K562 (cell line): Measurements from ENCODE around the gene SGPP2. TPM values are rescaled to one million over a fixed set of nuclear protein-coding genes. Genes with fewer than 3 reads are reported as not detected.

Experiments
- ATAC-seq: fragments of 200-7000 bp; cut with Tn5 transposase; 3 replicates; pipeline ENCODE4 v1.9.1; 2020; ENCODE audit warnings: moderate library complexity
- BruUV-seq: library from RNA; stranded (reverse); fragments of 400-500 nt; replicated peaks from 2 replicates; lab custom pipeline; 2021; lab: Mats Ljungman, UMichigan
- CTCF ChIA-PET: fragments of 300-600 bp; formaldehyde crosslinking; extraction: SDS; loops from one replicate; lab custom pipeline; 2021; ENCODE audit warnings: low intra/inter-chr PET ratio; lab: Yijun Ruan, JAX
- POLR2A ChIA-PET: fragments of 300-600, 350-650 bp; sonication (Branson Sonifier 250); formaldehyde crosslinking; extraction: SDS; loops from one replicate; lab custom pipeline; 2021; ENCODE audit warnings: antibody characterized with exemption, inconsistent platforms; lab: Yijun Ruan, JAX
- DNase-seq, 4 experiments: peaks; one replicate each; pipeline versions ENCODE4 v3.0.0 to v3.0.0-alpha.2; 2011 to 2018; ENCODE audit warnings: low spot score in 3 of 4, mixed read lengths in 3 of 4; ENCODE audit errors: extremely low read depth in 1 of 4
- FAIRE-seq: peaks from 2 replicates; lab custom pipeline; 2011; peaks lifted over from hg19 to GRCh38; lab: Jason Lieb, UNC
- H2AFZ ChIP-seq: 2 replicates; pipeline ENCODE4 v1.6.0; 2011; ENCODE audit warnings: low read depth, low read length, control low read depth, inconsistent platforms
- H3K27ac ChIP-seq: fragments of 200-600 bp; 3 replicates; pipeline ENCODE4 v1.8.0; 2011; ENCODE audit warnings: low read depth, mild to moderate bottlenecking, control low read depth, inconsistent platforms, low read length, moderate library complexity, mixed read lengths; ENCODE audit errors: extremely low read depth
- H3K27me3 ChIP-seq, 2 experiments: fragments of 300-600 bp in 1 of 2; 2 replicates in 1 of 2; 3 replicates in 1 of 2; pipeline versions ENCODE4 v1.6.0 to v1.8.0; 2011; ENCODE audit warnings: inconsistent platforms in 2 of 2, low read length in 2 of 2, mild to moderate bottlenecking in 1 of 2, mixed read lengths in 1 of 2, moderate library complexity in 1 of 2; ENCODE audit not compliant: control insufficient read depth in 2 of 2, insufficient read depth in 2 of 2
- H3K36me3 ChIP-seq: fragments of 300-600 bp; 3 replicates; pipeline ENCODE4 v1.8.0; 2011; ENCODE audit warnings: mild to moderate bottlenecking, low read length, inconsistent platforms; ENCODE audit not compliant: control insufficient read depth, insufficient read depth
- H3K4me1 ChIP-seq, 2 experiments: fragments of 200-600 bp in 1 of 2; replicated peaks in 1 of 2; 2 replicates in 1 of 2; 3 replicates in 1 of 2; pipeline versions ENCODE4 v1.5.1 to v1.8.0; 2011; ENCODE audit warnings: inconsistent platforms in 2 of 2, low read length in 2 of 2, mild to moderate bottlenecking in 1 of 2, mixed read lengths in 1 of 2, moderate library complexity in 1 of 2; ENCODE audit not compliant: control insufficient read depth in 2 of 2, insufficient read depth in 2 of 2
- H3K4me2 ChIP-seq: 2 replicates; pipeline ENCODE4 v1.6.1; 2011; ENCODE audit warnings: low read length, control low read depth, inconsistent platforms, mixed read lengths; ENCODE audit not compliant: insufficient read depth
- H3K4me3 ChIP-seq: fragments of 200-600 bp; sonication (generic), shearing (Covaris generic); 2 replicates; pipeline ENCODE4 v1.5.1; 2016; ENCODE audit warnings: control low read depth, inconsistent platforms
- H3K79me2 ChIP-seq: fragments of 200-600 bp; 3 replicates; pipeline ENCODE4 v1.8.0; 2011; ENCODE audit warnings: low read length, inconsistent platforms; ENCODE audit not compliant: control insufficient read depth, insufficient read depth
- H3K9ac ChIP-seq, 2 experiments: 2 replicates each; pipeline versions ENCODE4 v1.6.0 to v1.6.1; 2011; ENCODE audit warnings: low read depth in 2 of 2, low read length in 2 of 2, control low read depth in 1 of 2, inconsistent platforms in 1 of 2, mild to moderate bottlenecking in 1 of 2, mixed read lengths in 1 of 2; ENCODE audit not compliant: insufficient read depth in 1 of 2
- H3K9me1 ChIP-seq: one replicate; pipeline ENCODE4 v1.6.0; 2011; ENCODE audit warnings: inconsistent platforms, mild to moderate bottlenecking, low read length, moderate library complexity; ENCODE audit not compliant: control insufficient read depth, insufficient read depth
- H3K9me3 ChIP-seq: replicated peaks from 2 replicates; pipeline ENCODE4 v1.5.1; 2011; ENCODE audit warnings: low read depth, low read length, inconsistent platforms; ENCODE audit not compliant: control insufficient read depth, insufficient read depth
- H4K20me1 ChIP-seq: replicated peaks from 2 replicates; pipeline ENCODE4 v1.6.1; 2011; ENCODE audit warnings: low read length, inconsistent platforms, mixed read lengths; ENCODE audit not compliant: control insufficient read depth, insufficient read depth
- ASH1L ChIP-seq: fragments of 450-650 bp; IDR thresholded peaks from 2 replicates; pipeline ENCODE4 v1.6.1; 2018; ENCODE audit warnings: borderline replicate concordance, mild to moderate bottlenecking, low read depth; ENCODE audit not compliant: partially characterized antibody
- GABPB1 ChIP-seq: sonication (generic); formaldehyde crosslinking; IDR thresholded peaks from 2 replicates; pipeline ENCODE4 v1.8.0; 2022; ENCODE audit warnings: mild to moderate bottlenecking, missing genetic modification reagents
- GTF3C2 ChIP-seq: IDR thresholded peaks from 3 replicates; pipeline ENCODE4 v1.6.1; 2011; ENCODE audit warnings: borderline replicate concordance, mild to moderate bottlenecking, moderate library complexity; ENCODE audit not compliant: insufficient read length; ENCODE audit errors: extremely low read depth
- IRF2 ChIP-seq: sonication (generic); formaldehyde crosslinking; IDR thresholded peaks from 2 replicates; pipeline ENCODE4 v1.8.1; 2022; ENCODE audit warnings: mild to moderate bottlenecking, missing genetic modification reagents
- JUN ChIP-seq, 2 experiments: sonication (generic) in 1 of 2; formaldehyde crosslinking in 1 of 2; IDR thresholded peaks; 2 replicates each; pipeline versions ENCODE4 v1.6.1 to v1.8.0; 2012 to 2022; ENCODE audit warnings: borderline replicate concordance in 2 of 2, mild to moderate bottlenecking in 2 of 2, improper control_type of control experiment in 1 of 2, low read depth in 1 of 2, low read length in 1 of 2, missing genetic modification reagents in 1 of 2
- LCOR ChIP-seq: sonication (generic); formaldehyde crosslinking; IDR thresholded peaks from 2 replicates; pipeline ENCODE4 v1.8.0; 2022; ENCODE audit warnings: mild to moderate bottlenecking, missing genetic modification reagents
- MLX ChIP-seq, 2 experiments: fragments of 450-650 bp in 1 of 2; sonication (generic) in 1 of 2; formaldehyde crosslinking; conservative IDR thresholded peaks; 2 replicates each; pipeline versions ENCODE4 v1.4.0 to v1.8.1; 2020 to 2022; ENCODE audit warnings: mild to moderate bottlenecking in 1 of 2, missing genetic modification reagents in 1 of 2
- NCOA1 ChIP-seq: fragments of 450-650 bp; IDR thresholded peaks from 2 replicates; pipeline ENCODE4 v1.6.1; 2016; ENCODE audit warnings: low read depth
- PTBP1 ChIP-seq: fragments of 200-400 bp; formaldehyde crosslinking; IDR thresholded peaks from 2 replicates; pipeline ENCODE4 v1.6.1; 2017; ENCODE audit warnings: low read depth, low read length
- SMAD2 ChIP-seq: fragments of 150-350 bp; IDR thresholded peaks from 2 replicates; pipeline ENCODE4 v1.6.1; 2014; ENCODE audit warnings: low read depth, mild to moderate bottlenecking, low read length
- TRIM25 ChIP-seq: fragments of 450-650 bp; IDR thresholded peaks from 2 replicates; pipeline ENCODE4 v1.7.0; 2016; ENCODE audit warnings: borderline replicate concordance
- YBX1 ChIP-seq: fragments of 450-650 bp; IDR thresholded peaks from 2 replicates; pipeline ENCODE4 v1.7.1; 2016; ENCODE audit warnings: mild to moderate bottlenecking
- ZNF12 ChIP-seq: sonication (generic); formaldehyde crosslinking; IDR thresholded peaks from 2 replicates; pipeline ENCODE4 v1.4.0; 2020; ENCODE audit warnings: mild to moderate bottlenecking, missing genetic modification reagents
- ZNF3 ChIP-seq: fragments of 250-450 bp; sonication (Bioruptor Pico); IDR thresholded peaks from 2 replicates; pipeline ENCODE4 v1.5.0; 2021; ENCODE audit warnings: mild to moderate bottlenecking, moderate library complexity
- ZNF778 ChIP-seq: fragments of 450-650 bp; formaldehyde crosslinking; IDR thresholded peaks from 2 replicates; pipeline ENCODE4 v1.4.0; 2020; ENCODE audit warnings: mild to moderate bottlenecking, moderate library complexity
- in situ Hi-C: fragments of 300-500 bp; cut with MboI; formaldehyde crosslinking; loops from 4 replicates; pipeline ENCODE4 v1.15.0; 2018; ENCODE audit warnings: inconsistent platforms, mixed read lengths
- intact Hi-C: fragments of 100-400 bp; cut with micrococcal nuclease; formaldehyde crosslinking; loops from 2 replicates; pipeline ENCODE4 v1.14.2; 2022
- polyA plus RNA-seq, 8 experiments: library from polyadenylated mRNA; depleted of rRNA in 4 of 8; stranded (reverse) in 5 of 8; unstranded in 3 of 8; fragments of >200 nt; fragmentation: Nextera tagmentation in 2 of 8; fragmentation: Illumina TruSeq in 1 of 8; extraction: Ambion mirVana in 2 of 8; extraction: Trizol in 1 of 8; gene quantifications; 2 replicates each; pipeline versions ENCODE4 v1.2.1 to v1.2.3, GENCODE V29; 2011 to 2014; ENCODE audit warnings: inconsistent platforms in 1 of 8, missing spikeins in 1 of 8
- total RNA-seq, 7 experiments: library from RNA; depleted of rRNA in 6 of 7; stranded (reverse); fragments of >200 nt in 6 of 7; fragmentation: Illumina TruSeq in 2 of 7; extraction: Trizol in 2 of 7; gene quantifications; 2 replicates each; pipeline versions ENCODE4 v1.2.1 to v1.2.3, GENCODE V29; 2011 to 2021; ENCODE audit warnings: low replicate concordance in 1 of 7

Gene SGPP2
- total and polyA plus RNA-seq, 9 of the 15 experiments (the other 6 are each of a cell fraction or from before 2014, with no cell fraction given): 0.01 to 0.04 TPM; not detected in 7

- TF ChIP-seq GTF3C2 (no peak), JUN (IDR thresholded peaks at IDR 0.05; ENCODE audit: borderline replicate concordance, low read depth, low read length) (no peak), JUN (CRISPR knock-in tag; IDR thresholded peaks at IDR 0.05; ENCODE audit: borderline replicate concordance) (no peak)
- TF ChIP-seq, all 486 proteins: peak for 0
Observed at GRCh38 chr2:222506230-222506935, 82.0 kb downstream of the SGPP2 start (continued).

- no TSS peak for BruUV-seq
- no peaks in the 10 kb centered on the region for H3K4me1 ChIP-seq
- H3K9me3 ChIP-seq: no peaks in the 10 kb centered on the region
- no peaks in the 10 kb centered on the region for H4K20me1 ChIP-seq
- no peak overlapping the region for H2AFZ ChIP-seq
- no peaks in the 10 kb centered on the region for H3K79me2 ChIP-seq
- H3K27ac ChIP-seq: no peak overlapping the region
- in situ Hi-C loops: no loop called here
- POLR2A ChIA-PET: no interaction called here
- H3K36me3 ChIP-seq: no peaks in the 10 kb centered on the region
- H3K9me1 ChIP-seq: no peaks in the 10 kb centered on the region
- CTCF ChIA-PET: no interaction called here
- no peak overlapping the region for H3K9ac ChIP-seq
- DNase-seq (no peak), ATAC-seq (no peak), FAIRE-seq (no peak)
- no peaks in the 10 kb centered on the region; a peak in 1 of 5 replicates for H3K27me3 ChIP-seq
- intact Hi-C loops: no loop called here
- H3K4me2 ChIP-seq: no peak overlapping the region
- no peak overlapping the region for H3K4me3 ChIP-seq
- TF ChIP-seq ASH1L: no peak
- no peak for TF ChIP-seq MLX (CRISPR knock-in tag; conservative IDR thresholded peaks at IDR 0.05)
- TF ChIP-seq GABPB1: no peak
- no peak for TF ChIP-seq ZNF778 (CRISPR knock-in tag)
- TF ChIP-seq SMAD2: no peak
- no peak for TF ChIP-seq TRIM25
- no peak for TF ChIP-seq ZNF12 (CRISPR knock-in tag)
- no peak for TF ChIP-seq NCOA1
- no peak for TF ChIP-seq ZNF3 (CRISPR knock-in tag)
- no peak for TF ChIP-seq IRF2 (CRISPR knock-in tag)
- no peak for TF ChIP-seq YBX1
- TF ChIP-seq PTBP1: no peak
- no peak for TF ChIP-seq LCOR (CRISPR knock-in tag)
Observed at GRCh38 chr2:222514901-222515300, 90.6 kb downstream of the SGPP2 start.
